ENCODE measurements around the gene MAF.
A peak's percentile ranks its signal among the peaks of the same experiment; 100 is the strongest.

MAF gene

DNA sequence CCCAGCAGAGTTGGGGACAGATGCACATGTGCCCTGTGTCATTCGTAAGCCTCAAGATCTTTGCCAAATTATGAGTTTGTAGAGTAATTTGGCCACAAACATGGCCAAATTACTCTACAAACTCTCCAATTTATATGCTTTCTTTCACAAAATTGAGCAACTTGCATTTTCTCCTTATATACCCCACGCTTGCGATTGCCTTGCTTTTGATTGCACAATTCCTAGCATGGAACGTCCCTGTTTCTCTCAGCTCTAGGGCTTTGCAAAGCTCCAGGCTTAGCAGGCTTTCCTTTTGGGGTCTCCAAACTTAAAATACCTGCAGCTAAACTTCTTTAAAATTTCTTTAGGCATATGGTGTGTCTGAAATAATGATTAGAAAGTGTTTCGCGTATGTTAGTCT is 28.5 kb upstream of the MAF start:
- TF ChIP-seq, protein P1, sequence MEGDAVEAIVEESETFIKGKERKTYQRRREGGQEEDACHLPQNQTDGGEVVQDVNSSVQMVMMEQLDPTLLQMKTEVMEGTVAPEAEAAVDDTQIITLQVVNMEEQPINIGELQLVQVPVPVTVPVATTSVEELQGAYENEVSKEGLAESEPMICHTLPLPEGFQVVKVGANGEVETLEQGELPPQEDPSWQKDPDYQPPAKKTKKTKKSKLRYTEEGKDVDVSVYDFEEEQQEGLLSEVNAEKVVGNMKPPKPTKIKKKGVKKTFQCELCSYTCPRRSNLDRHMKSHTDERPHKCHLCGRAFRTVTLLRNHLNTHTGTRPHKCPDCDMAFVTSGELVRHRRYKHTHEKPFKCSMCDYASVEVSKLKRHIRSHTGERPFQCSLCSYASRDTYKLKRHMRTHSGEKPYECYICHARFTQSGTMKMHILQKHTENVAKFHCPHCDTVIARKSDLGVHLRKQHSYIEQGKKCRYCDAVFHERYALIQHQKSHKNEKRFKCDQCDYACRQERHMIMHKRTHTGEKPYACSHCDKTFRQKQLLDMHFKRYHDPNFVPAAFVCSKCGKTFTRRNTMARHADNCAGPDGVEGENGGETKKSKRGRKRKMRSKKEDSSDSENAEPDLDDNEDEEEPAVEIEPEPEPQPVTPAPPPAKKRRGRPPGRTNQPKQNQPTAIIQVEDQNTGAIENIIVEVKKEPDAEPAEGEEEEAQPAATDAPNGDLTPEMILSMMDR (IDR thresholded peaks at IDR 0.05; ENCODE audit: low read depth, low read length) = no peak
- H3K4me3 ChIP-seq (replicated peaks in 1 of 2; ENCODE audit: low read depth in 2 of 2, low read length in 2 of 2) = no peak overlapping the region
- DNase-seq (ENCODE audit: low read depth in 2 of 2) = no peak

DNA sequence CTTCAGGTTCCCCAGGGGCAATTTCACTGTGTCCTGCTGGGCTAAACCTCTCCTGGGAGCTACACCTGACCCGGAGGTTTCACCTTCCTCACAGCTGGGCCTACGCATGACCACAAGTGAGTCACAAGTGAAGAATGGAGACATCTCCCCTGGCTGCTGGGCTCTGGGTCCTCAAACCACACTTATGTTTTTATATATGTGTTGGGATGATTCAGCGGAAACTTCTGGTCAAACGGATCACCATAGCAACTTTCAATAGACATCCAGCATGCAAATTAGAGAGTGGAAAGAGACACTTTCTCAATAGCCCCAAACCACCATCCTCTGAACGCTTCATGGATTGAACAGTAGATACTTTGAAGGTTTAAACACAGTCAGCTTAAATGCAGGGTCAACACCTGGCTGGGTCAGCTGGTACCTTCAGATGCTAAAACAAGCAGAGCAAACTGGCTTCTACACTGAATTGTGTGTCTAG is 28.0 kb upstream of the MAF start:
- no peak overlapping the region for H3K4me3 ChIP-seq (replicated peaks in 1 of 2; ENCODE audit: low read depth in 2 of 2, low read length in 2 of 2)
- DNase-seq (ENCODE audit: low read depth in 2 of 2) = peak in 1 of 2 donors; percentile 82
- TF ChIP-seq, protein P1 (IDR thresholded peaks at IDR 0.05; ENCODE audit: low read depth, low read length) = no peak

DNA sequence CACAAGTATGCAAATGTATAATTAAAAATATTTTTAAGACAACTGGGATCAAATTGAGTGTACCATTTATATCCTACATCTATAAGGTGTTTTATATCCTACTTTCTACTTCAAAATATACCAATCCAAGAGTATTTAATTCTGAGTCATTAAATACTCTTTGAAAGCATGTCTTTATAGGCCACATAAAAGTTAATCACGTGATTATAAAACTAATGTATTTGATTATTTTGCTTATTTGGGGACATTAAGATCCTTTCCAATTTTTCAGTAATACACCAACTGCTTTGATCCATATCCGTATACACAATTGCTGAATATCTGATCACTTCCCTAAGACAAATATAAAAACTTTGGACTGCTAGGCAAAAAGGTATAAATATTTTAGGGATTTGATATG is 26.6 kb upstream of the MAF start:
- DNase-seq (ENCODE audit: low read depth in 2 of 2) = no peak
- TF ChIP-seq, protein P1 (IDR thresholded peaks at IDR 0.05; ENCODE audit: low read depth, low read length) = no peak
- H3K4me3 ChIP-seq (replicated peaks in 1 of 2; ENCODE audit: low read depth in 2 of 2, low read length in 2 of 2) = no peak overlapping the region

DNA sequence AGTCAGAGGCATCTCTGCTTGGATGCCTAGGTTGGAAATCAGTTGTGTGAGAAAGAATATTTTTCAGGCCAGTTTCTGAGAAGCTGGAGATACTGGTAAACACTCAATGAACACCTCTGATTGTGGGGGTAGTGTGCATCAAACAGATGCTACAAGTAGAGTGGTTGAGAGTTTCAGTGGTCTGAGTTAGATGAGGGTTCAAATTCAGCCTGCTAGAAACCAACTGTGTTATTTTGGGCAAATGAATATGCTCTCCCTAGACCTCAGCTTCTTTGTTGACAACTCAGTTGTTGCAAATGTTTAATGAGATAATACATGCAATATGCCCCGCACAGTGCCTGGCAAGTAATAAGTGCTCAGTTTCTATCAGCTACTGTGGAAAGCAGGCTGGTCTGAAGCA is 25.2 kb upstream of the MAF start:
- TF ChIP-seq, protein P1 (IDR thresholded peaks at IDR 0.05; ENCODE audit: low read depth, low read length) = no peak
- DNase-seq (ENCODE audit: low read depth in 2 of 2) = no peak
- no peak overlapping the region for H3K4me3 ChIP-seq (replicated peaks in 1 of 2; ENCODE audit: low read depth in 2 of 2, low read length in 2 of 2)

DNA sequence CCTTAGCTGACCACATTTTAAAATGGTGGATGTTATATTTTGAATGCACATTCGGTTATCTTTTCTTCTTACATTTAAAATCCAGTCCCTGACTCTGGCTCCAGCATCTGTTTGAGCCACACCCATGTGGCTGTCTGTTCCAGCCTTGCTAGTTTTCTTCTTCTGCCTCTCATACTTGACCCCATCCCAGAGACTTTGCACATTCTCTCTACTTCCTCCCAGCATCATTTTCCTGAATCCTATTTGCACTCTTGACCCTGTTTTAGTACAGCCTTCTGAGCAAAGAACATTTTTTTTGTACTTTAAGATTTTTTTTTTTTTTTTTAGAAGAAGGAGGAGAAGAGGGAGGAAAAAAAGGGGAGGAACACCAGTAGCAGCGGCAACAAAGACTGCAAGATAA is 23.3 kb upstream of the MAF start:
- TF ChIP-seq, protein P1 (IDR thresholded peaks at IDR 0.05; ENCODE audit: low read depth, low read length) = no peak
- no peak overlapping the region for H3K4me3 ChIP-seq (replicated peaks in 1 of 2; ENCODE audit: low read depth in 2 of 2, low read length in 2 of 2)
- no peak for DNase-seq (ENCODE audit: low read depth in 2 of 2)

DNA sequence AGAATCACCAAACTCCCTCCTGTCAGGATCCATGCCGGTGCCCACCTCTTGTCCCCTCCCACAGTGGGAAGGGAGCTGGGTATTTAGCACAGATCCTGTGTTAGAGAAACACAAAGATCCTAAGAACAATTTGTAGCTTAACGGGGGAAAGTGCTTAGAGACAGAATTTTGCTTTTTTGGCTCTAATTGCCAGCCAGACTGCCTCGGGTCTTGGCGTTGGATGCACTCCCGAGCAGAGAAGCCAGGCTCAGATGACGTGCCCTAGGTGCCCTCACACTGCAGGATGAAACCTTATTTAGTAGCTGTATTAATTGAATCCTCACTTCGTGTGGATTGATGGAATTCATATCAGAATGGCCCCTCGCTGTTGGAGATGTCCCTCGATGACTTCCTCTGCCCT is 22.5 kb upstream of the MAF start:
- no peak overlapping the region for H3K4me3 ChIP-seq (replicated peaks in 1 of 2; ENCODE audit: low read depth in 2 of 2, low read length in 2 of 2)
- DNase-seq (ENCODE audit: low read depth in 2 of 2) = no peak
- TF ChIP-seq, protein P1 (IDR thresholded peaks at IDR 0.05; ENCODE audit: low read depth, low read length) = no peak

DNA sequence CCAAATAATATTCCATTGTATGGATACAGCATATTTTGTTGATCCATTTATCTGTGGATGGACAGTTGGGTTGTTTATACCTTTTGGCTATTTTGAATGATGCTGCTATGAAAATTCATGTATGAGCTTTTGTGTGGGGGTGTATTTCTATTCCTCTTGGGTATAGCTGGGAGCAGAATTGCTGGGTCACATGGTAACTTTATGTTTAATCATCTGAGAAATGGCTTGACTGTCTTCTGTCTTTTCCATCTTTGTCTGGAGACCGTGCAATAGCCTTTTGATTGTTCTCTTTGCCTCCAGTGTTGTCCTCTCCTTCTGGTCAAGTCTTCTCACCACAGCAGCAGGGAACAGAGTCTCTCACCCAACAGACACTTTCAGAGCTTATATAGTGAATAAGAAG is 20.5 kb upstream of the MAF start:
- TF ChIP-seq, protein P1 (IDR thresholded peaks at IDR 0.05; ENCODE audit: low read depth, low read length) = no peak
- DNase-seq (ENCODE audit: low read depth in 2 of 2) = no peak
- H3K4me3 ChIP-seq (replicated peaks in 1 of 2; ENCODE audit: low read depth in 2 of 2, low read length in 2 of 2) = no peak overlapping the region

Measured in cardiac fibroblast (primary cell).